NCI-H2196 (cell line): ENCODE results near the gene SMIM43.

ENCODE experiments used
- DNase-seq: peaks from one replicate; lab custom pipeline; 2025; ENCODE audit not compliant: unreplicated experiment; lab: John Stamatoyannopoulos, UW

SMIM43 gene

GRCh38 chr4:121764702-121765367, at the start of gene SMIM43:
SMIM43 (minus strand) TSS chr4:121765164; CDS start chr4:121765105, 59 bp downstream.
- DNase-seq = no peak

DNA sequence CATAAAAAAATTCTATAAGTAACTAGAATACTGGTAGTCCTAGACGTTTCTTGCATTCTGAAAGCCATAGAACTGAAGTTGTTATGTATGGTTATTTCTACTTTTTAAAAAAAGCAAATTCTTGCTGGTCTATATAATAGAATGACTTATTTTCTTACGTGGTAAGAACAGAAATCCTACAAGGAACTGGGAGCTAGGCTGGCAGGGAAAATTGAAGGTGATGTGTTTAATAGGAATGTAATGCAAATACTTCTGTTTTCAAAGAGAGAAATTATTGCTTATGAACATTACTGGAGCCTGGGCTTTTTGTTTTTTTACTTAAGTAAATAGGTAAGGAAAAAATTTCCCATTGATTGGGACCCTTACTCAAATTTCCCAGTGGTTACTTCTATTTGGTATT, 49.8 kb upstream of the SMIM43 start:
- no peak for DNase-seq

- DNase-seq = no peak
These were observed 46.2 kb upstream of the SMIM43 start for GRCh38 chr4:121811122-121811521.

GRCh38 chr4:121806411-121806810, 41.4 kb upstream of the SMIM43 start:
- no peak for DNase-seq

DNA sequence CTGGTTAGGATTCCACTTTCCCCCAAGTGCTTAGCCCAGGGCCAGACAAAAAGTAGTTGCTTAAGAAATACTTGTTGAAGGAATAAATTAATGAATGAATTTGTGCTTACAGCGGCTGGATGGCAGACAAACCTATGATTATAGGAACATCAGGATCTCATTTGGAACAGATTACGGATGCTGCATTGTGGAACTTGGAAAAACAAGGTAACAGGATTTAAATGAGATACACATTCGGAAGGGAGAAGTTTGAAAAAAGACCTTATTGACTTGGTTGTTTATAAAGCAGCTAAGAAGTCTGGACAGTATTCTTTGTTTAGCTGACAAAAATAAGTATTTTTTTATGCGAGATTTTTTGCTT, 36.7 kb upstream of the SMIM43 start:
- DNase-seq = no peak

- DNase-seq = peak; percentile 87
These were observed 36.2 kb upstream of the SMIM43 start, which contains the start of gene EXOSC9 for GRCh38 chr4:121800961-121801714. EXOSC9 (plus strand) TSS chr4:121801323; CDS start chr4:121801425, 102 bp downstream.

GRCh38 chr4:121800638-121800960, 35.6 kb upstream of the SMIM43 start:
- no peak for DNase-seq

- no peak for DNase-seq
These were observed 35.0 kb upstream of the SMIM43 start for GRCh38 chr4:121799867-121800501.

DNA sequence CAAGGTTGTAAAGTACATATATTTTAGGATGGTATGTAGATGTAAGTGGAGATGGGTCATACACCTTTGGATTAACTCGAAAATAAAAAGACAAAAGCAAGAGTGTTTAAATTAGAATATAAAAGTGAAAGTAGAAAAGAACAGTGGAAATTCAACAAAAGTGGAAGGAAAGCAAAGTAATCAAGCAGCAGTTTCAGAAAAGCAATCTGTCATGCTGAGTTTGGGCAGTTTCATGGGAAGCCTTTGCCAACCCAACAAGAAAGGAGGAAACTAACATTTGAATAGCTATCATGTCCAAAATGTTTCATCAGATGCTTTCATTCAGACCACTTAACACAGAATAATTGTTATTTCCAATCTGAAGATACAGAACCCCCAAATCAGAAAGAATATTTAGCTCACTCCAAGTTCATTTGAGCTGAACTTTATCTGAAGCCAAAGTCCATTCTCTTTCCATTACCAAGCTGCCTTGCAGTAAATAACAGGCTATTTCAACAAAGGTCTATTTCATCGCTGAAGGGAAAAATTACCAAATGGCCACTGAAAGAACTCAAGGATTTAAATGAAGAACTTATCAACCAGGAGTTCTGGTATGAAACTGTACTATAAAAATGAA, 34.4 kb upstream of the SMIM43 start:
- no peak for DNase-seq

- no peak for DNase-seq
These were observed 31.3 kb upstream of the SMIM43 start for GRCh38 chr4:121796283-121796682.

GRCh38 chr4:121794505-121795188, 29.7 kb upstream of the SMIM43 start:
- no peak for DNase-seq

GRCh38 chr4:121792966-121793365, 28.0 kb upstream of the SMIM43 start:
- DNase-seq = no peak

GRCh38 chr4:121791481-121791880, 26.5 kb upstream of the SMIM43 start:
- DNase-seq = no peak

DNA sequence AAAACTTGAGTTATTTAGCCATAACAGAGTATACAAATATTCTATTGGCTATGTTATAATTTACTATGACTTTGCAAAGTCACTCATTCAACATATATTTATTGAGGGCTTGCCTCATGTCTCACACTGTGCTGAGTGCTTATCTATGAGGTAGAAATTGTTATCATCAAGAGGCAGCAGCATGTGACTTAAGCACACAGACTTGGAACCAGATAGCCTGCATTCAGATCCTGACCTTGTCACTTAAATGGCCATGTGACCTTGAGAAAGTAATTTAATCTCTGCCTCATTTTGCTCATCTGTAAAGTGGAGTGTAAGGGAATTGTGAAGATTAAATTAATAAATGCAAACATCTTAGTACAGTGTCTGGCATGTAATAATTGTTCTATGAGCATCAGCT, 26.0 kb upstream of the SMIM43 start:
- DNase-seq = no peak

DNA sequence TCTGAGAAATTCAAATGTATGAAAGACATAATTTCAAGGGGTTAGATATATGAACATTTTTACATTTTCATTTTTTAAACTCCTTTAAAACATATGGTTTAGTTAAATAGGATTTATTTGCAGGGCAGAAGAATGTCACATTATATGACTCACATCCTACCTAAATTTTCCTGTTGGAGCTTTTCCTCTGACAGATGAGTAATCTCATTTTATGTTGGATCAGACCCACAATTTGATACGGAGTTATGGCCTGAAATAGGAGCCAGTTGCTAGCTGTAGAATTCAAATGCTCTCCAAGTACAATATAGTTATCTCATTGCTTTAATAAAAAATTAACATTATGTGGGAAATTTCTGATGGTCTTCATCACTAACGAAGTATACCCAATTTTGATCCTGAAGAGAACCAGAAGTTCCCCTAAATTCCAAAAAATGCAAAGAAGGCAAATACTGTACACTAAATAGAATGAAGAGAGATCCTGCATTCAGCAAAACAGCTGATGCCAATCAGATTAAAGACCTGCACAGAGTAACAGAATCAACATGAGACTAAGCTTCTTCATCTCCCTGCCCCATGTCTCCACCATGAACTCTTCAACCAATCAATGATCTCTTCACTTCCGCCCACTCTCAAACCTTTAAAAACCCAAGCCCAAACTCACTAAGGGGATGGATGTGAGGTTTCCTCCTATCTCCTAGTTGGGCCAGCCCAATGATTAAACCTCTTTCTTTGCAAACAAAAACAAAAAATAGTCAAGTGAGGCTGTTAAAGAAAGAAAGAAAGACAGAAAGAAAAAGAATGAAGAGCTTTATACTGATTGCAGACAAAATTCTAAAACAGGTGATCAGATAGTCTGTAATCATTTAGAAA, 25.2 kb upstream of the SMIM43 start:
- DNase-seq = no peak

- no peak for DNase-seq
These were observed 24.5 kb upstream of the SMIM43 start for GRCh38 chr4:121789455-121789854.

DNA sequence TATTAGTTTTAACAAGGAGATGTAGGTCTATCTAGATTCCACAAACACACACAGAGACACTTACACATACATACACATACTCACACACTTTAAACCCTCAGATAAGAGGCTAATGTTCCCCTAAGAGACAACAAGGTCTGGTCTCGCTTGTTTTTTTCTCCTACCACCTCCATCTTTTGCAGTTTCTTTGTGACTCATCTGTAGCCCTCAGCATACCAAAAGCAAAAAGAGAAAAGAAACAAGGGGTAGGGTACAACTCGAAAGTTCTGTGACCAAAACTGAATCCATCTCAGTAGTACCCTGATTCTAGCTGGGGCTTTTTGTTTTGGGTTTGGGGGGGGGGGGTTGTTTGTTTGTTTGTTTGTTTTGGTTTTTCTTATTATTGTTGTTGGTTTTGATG, 23.9 kb upstream of the SMIM43 start:
- DNase-seq = no peak

- no peak for DNase-seq
These were observed 21.3 kb upstream of the SMIM43 start for GRCh38 chr4:121786221-121786620.

- no peak for DNase-seq
These were observed 20.5 kb upstream of the SMIM43 start for GRCh38 chr4:121785479-121785878.

- DNase-seq = no peak
These were observed 20.0 kb upstream of the SMIM43 start for GRCh38 chr4:121784975-121785374.
